Coronary artery (tissue), 2 donors: Measurements from ENCODE around the gene TTC34.

Experiments used
- DNase-seq: peaks from one replicate; pipeline ENCODE4 v3.0.0-alpha.2; 2017; ENCODE audit warnings: low spot score
- H3K27ac ChIP-seq, 2 donors: fragments of 200-600 bp; sonication (generic); one replicate each; pipeline ENCODE4 v1.5.1; 2016 to 2019
- H3K4me3 ChIP-seq: fragments of 200-600 bp; sonication (generic); 2 replicates; pipeline ENCODE4 v1.5.1; 2016; ENCODE audit warnings: mild to moderate bottlenecking, moderate library complexity
- CTCF ChIP-seq: fragments of 200-600 bp; sonication (generic); IDR thresholded peaks from one replicate; pipeline ENCODE4 v1.5.1; 2019; ENCODE audit warnings: antibody characterized with exemption

Gene TTC34

GRCh38 chr1:2642131-2642559 lies 159.3 kb downstream of the TTC34 start:
- DNase-seq: no peak
- no peak for TF ChIP-seq CTCF
- Histone ChIP-seq H3K27ac (peak overlapping the region in 1 of 2 donors; percentile 85), H3K4me3 (peak overlapping the region; percentile 94)

- DNase-seq: no peak
- H3K4me3 ChIP-seq: peak overlapping the region; percentile 94
- TF ChIP-seq CTCF: no peak
- peak overlapping the region in 1 of 2 donors; percentile 85 for H3K27ac ChIP-seq
These were observed 159.9 kb downstream of the TTC34 start for GRCh38 chr1:2641381-2642130.

- no peak for TF ChIP-seq CTCF
- no peak overlapping the region for H3K27ac ChIP-seq
- no peak for DNase-seq
- H3K4me3 ChIP-seq: no peak overlapping the region
These were observed 160.9 kb downstream of the TTC34 start for GRCh38 chr1:2640626-2641025.

- H3K27ac ChIP-seq: no peak overlapping the region
These were observed 161.6 kb downstream of the TTC34 start for GRCh38 chr1:2639607-2640521.

GRCh38 chr1:2639203-2639602 lies 162.3 kb downstream of the TTC34 start:
- peak; percentile 66 for DNase-seq
- no peak for TF ChIP-seq CTCF
- Histone ChIP-seq H3K4me3 (no peak overlapping the region), H3K27ac (no peak overlapping the region)

More at GRCh38 chr1:2639607-2640521, 161.6 kb downstream of the TTC34 start:
- no peak for TF ChIP-seq CTCF
- DNase-seq: no peak
- H3K4me3 ChIP-seq: no peak overlapping the region

GRCh38 chr1:2638466-2639115 lies 162.9 kb downstream of the TTC34 start:
- peak; percentile 68 for DNase-seq
- Histone ChIP-seq H3K27ac (no peak overlapping the region), H3K4me3 (no peak overlapping the region)
- no peak for TF ChIP-seq CTCF
